Omental fat pad (tissue), 4 donors: ENCODE data around the gene MAP3K4. TPM values are rescaled to one million over a fixed set of nuclear protein-coding genes. Genes with fewer than 3 reads are reported as not detected.

Experiments used
- ATAC-seq: fragments of 150-250 bp; one replicate; pipeline ENCODE4 v1.9.1; 2016; ENCODE audit warnings: mild to moderate bottlenecking, moderate library complexity; ENCODE audit not compliant: low FRiP score
- DNase-seq: peaks from one replicate; pipeline ENCODE4 v3.0.0-alpha.2; 2019; ENCODE audit warnings: low spot score
- CTCF ChIP-seq, 3 donors: fragments of 450-650 bp; IDR thresholded peaks; one replicate each; pipeline ENCODE4 v1.5.1; 2016 to 2017; ENCODE audit warnings: antibody characterized with exemption in 3 of 3, mild to moderate bottlenecking in 3 of 3, moderate library complexity in 2 of 3
- total RNA-seq, 4 donors: library from RNA; depleted of rRNA; stranded (reverse); fragments of >200 nt; gene quantifications; one replicate each; pipeline ENCODE4 v1.1.0, GENCODE V29; 2016

Gene MAP3K4
- 10 to 100 TPM; 18.9 to 33.6 (median 25.0) TPM for total RNA-seq

GRCh38 chr6:160991406-160992060 lies at the start of gene MAP3K4:
MAP3K4 (plus strand) TSS chr6:160991769; CDS start chr6:160991932, 163 bp downstream.
- ATAC-seq (peak; percentile 84), DNase-seq (peak; percentile 35)
- no peak for TF ChIP-seq CTCF (IDR thresholded peaks at IDR 0.05)

- no peak for ATAC-seq
- no peak for DNase-seq
Observed at GRCh38 chr6:160943997-160944396, 47.6 kb upstream of the MAP3K4 start.

GRCh38 chr6:160945516-160946177 lies 45.9 kb upstream of the MAP3K4 start:
- no peak for DNase-seq
- ATAC-seq, result no peak

More at GRCh38 chr6:160943997-160944396, 47.6 kb upstream of the MAP3K4 start:
- TF ChIP-seq CTCF (IDR thresholded peaks at IDR 0.05), result no peak

GRCh38 chr6:160949531-160949930 lies 42.0 kb upstream of the MAP3K4 start:
- DNase-seq (no peak), ATAC-seq (no peak)
- no peak for TF ChIP-seq CTCF (IDR thresholded peaks at IDR 0.05)

More at GRCh38 chr6:160945516-160946177, 45.9 kb upstream of the MAP3K4 start:
- no peak for TF ChIP-seq CTCF (IDR thresholded peaks at IDR 0.05)

GRCh38 chr6:160950507-160950906 lies 41.1 kb upstream of the MAP3K4 start:
- TF ChIP-seq CTCF (IDR thresholded peaks at IDR 0.05), result no peak
- DNase-seq (no peak), ATAC-seq (peak; percentile 71)

GRCh38 chr6:160951187-160952030 lies 40.2 kb upstream of the MAP3K4 start:
- ATAC-seq (no peak), DNase-seq (no peak)
- TF ChIP-seq CTCF (IDR thresholded peaks at IDR 0.05), result no peak
